ENCODE measurements around the gene ARVCF. TPM values are rescaled to one million over a fixed set of nuclear protein-coding genes. Genes with fewer than 3 reads are reported as not detected.

Gene ARVCF
- total and polyA plus RNA-seq, 2 experiments from 2014 or later: 15.6 to 122 TPM

GRCh38 chr22:20010307-20011122 lies 6.1 kb downstream of the ARVCF start:
- peak overlapping the region; percentile 70; the same call in 1 of the 2 replicates for H3K27ac Mint-ChIP-seq
- no peaks in the 10 kb centered on the region for H4K20me1 ChIP-seq (replicated peaks; ENCODE audit: insufficient read depth)
- peaks cover 8% of the 10 kb centered on the region for H3K27me3 Mint-ChIP-seq (ENCODE audit: insufficient read depth, low read depth, poor library complexity)
- no peaks in the 10 kb centered on the region for H3K9me2 ChIP-seq (ENCODE audit: insufficient read depth)
- H3K9me3 Mint-ChIP-seq: no peaks in the 10 kb centered on the region
- H3K4me2 ChIP-seq: no peak overlapping the region
- no peaks in the 10 kb centered on the region; the same call in 1 of the 2 replicates for H3F3A ChIP-seq (replicated peaks; ENCODE audit: low read depth)
- H2AFZ ChIP-seq: no peak overlapping the region
- peaks cover 2% of the 10 kb centered on the region; the same call in 1 of the 2 replicates for H3K4me1 ChIP-seq (ENCODE audit: insufficient read depth)
- H3K4me3 ChIP-seq: no peak overlapping the region
- no peaks in the 10 kb centered on the region for H3K36me3 ChIP-seq (ENCODE audit: insufficient read depth)
- H3K27ac ChIP-seq (ENCODE audit: low read depth): no peak overlapping the region
- peaks cover 9% of the 10 kb centered on the region; the same call in 2 of the 3 replicates for H3K4me1 Mint-ChIP-seq
- H3K79me2 ChIP-seq (replicated peaks; ENCODE audit: insufficient read depth): no peaks in the 10 kb centered on the region
- H3K27me3 ChIP-seq (ENCODE audit: insufficient read depth): peaks cover 6% of the 10 kb centered on the region
- no peak for DNase-seq (ENCODE audit: low spot score)
- no peak overlapping the region for H3K4me3 Mint-ChIP-seq
- TF ChIP-seq CTCF (conservative IDR thresholded peaks at IDR 0.05; ENCODE audit: low read depth in 2 of 2): no peak
- TF ChIP-seq JUNB (IDR thresholded peaks at IDR 0.05; ENCODE audit: unreplicated experiment): no peak
- TF ChIP-seq NANOG (IDR thresholded peaks at IDR 0.05; ENCODE audit: borderline replicate concordance): no peak
- no peak for TF ChIP-seq ZNF462 (CRISPR knock-in tag; IDR thresholded peaks at IDR 0.05)
- TF ChIP-seq CREB1 (CRISPR knock-in tag; IDR thresholded peaks at IDR 0.05; ENCODE audit: low read depth): no peak
- TF ChIP-seq POLR2AphosphoS5 (IDR thresholded peaks at IDR 0.05; ENCODE audit: low read depth): no peak
- no peak for TF ChIP-seq EZH2phosphoT487 (IDR thresholded peaks at IDR 0.05; ENCODE audit: unreplicated experiment)
- TF ChIP-seq EZH2 (IDR thresholded peaks at IDR 0.05; ENCODE audit: low read depth, unreplicated experiment): no peak
- TF ChIP-seq ZNF331 (CRISPR knock-in tag; IDR thresholded peaks at IDR 0.05; ENCODE audit: low read depth): no peak
- no peak for TF ChIP-seq STAT1 (IDR thresholded peaks at IDR 0.05; ENCODE audit: unreplicated experiment)
- no peak for TF ChIP-seq REST (IDR thresholded peaks at IDR 0.05; ENCODE audit: unreplicated experiment)
- no peak for TF ChIP-seq ZNF114 (CRISPR knock-in tag; IDR thresholded peaks at IDR 0.05)
- TF ChIP-seq ETS1 (IDR thresholded peaks at IDR 0.05): no peak
- H3K36me3 Mint-ChIP-seq (ENCODE audit: low read depth): peaks cover 2% of the 10 kb centered on the region; the same call in 2 of the 3 replicates
- ATAC-seq: no peak
